H1 (cell line): ENCODE measurements around the gene EIPR1. TPM values are rescaled to one million over a fixed set of nuclear protein-coding genes. Genes with fewer than 3 reads are reported as not detected.

ENCODE experiments used
- CTCF ChIA-PET: fragments of 300-600 bp; sonication (Branson Sonifier 250); formaldehyde crosslinking; loops from one replicate; lab custom pipeline; 2021; ENCODE audit not compliant: partially characterized antibody; lab: Charles Lee
- POLR2A ChIA-PET: fragments of 300-600 bp; sonication (Branson Sonifier 250); formaldehyde crosslinking; loops from one replicate; lab custom pipeline; 2021; ENCODE audit warnings: inconsistent platforms; ENCODE audit not compliant: partially characterized antibody; lab: Charles Lee
- DNase-seq, 2 experiments: peaks; one replicate each; pipeline versions ENCODE4 v3.0.0 to v3.0.0-alpha.2; 2010 to 2022; ENCODE audit warnings: low spot score in 2 of 2, low read depth in 1 of 2, mixed read lengths in 1 of 2
- FAIRE-seq: peaks from 2 replicates; lab custom pipeline; 2011; peaks lifted over from hg19 to GRCh38; lab: Jason Lieb, UNC
- H2AFZ ChIP-seq: 2 replicates; pipeline ENCODE4 v1.8.1; 2012; ENCODE audit warnings: low read length, inconsistent platforms
- H2AK5ac ChIP-seq: 2 replicates; pipeline ENCODE4 v1.6.1; 2013; ENCODE audit warnings: low read depth, low read length
- H2BK120ac ChIP-seq: replicated peaks from 2 replicates; pipeline ENCODE3; 2013; ENCODE audit warnings: low read depth, low read length, inconsistent platforms
- H2BK12ac ChIP-seq: 2 replicates; pipeline ENCODE4 v1.6.1; 2013; ENCODE audit warnings: low read depth, low read length
- H2BK15ac ChIP-seq: 2 replicates; pipeline ENCODE4 v1.6.1; 2013; ENCODE audit warnings: low read length
- H2BK20ac ChIP-seq: 2 replicates; pipeline ENCODE4 v1.6.1; 2013; ENCODE audit warnings: low read length
- H2BK5ac ChIP-seq: 2 replicates; pipeline ENCODE4 v1.6.1; 2013; ENCODE audit warnings: low read depth, low read length
- H3K14ac ChIP-seq: 2 replicates; pipeline ENCODE4 v1.6.1; 2013; ENCODE audit warnings: inconsistent platforms; ENCODE audit not compliant: insufficient read length
- H3K18ac ChIP-seq: 2 replicates; pipeline ENCODE4 v1.6.1; 2013; ENCODE audit warnings: low read length; ENCODE audit errors: extremely low read depth
- H3K23ac ChIP-seq: 2 replicates; pipeline ENCODE4 v1.6.1; 2013; ENCODE audit warnings: inconsistent platforms; ENCODE audit not compliant: insufficient read length
- H3K23me2 ChIP-seq: 2 replicates; pipeline ENCODE4 v1.6.1; 2013; ENCODE audit warnings: low read depth, low read length
- H3K27ac ChIP-seq: 2 replicates; pipeline ENCODE4 v1.6.1; 2011; ENCODE audit warnings: low read depth, low read length, inconsistent platforms
- H3K27me3 ChIP-seq, 4 experiments: replicated peaks in 1 of 4; 1 replicate in 1 of 4; 2 replicates in 3 of 4; pipeline versions ENCODE4 v1.6.1 to v1.8.1; 2011 to 2013; ENCODE audit warnings: low read length in 3 of 4, mild to moderate bottlenecking in 3 of 4, inconsistent platforms in 2 of 4, mixed read lengths in 2 of 4, moderate library complexity in 1 of 4; ENCODE audit not compliant: control insufficient read depth in 3 of 4, insufficient read depth in 3 of 4; ENCODE audit errors: extremely low read depth in 1 of 4
- H3K36me3 ChIP-seq, 4 experiments: 2 replicates each; pipeline versions ENCODE4 v1.6.1 to v1.8.1; 2011 to 2013; ENCODE audit warnings: mild to moderate bottlenecking in 4 of 4, low read length in 3 of 4, moderate library complexity in 2 of 4, control low read depth in 1 of 4, inconsistent platforms in 1 of 4; ENCODE audit not compliant: insufficient read depth in 4 of 4, control insufficient read depth in 2 of 4
- H3K4ac ChIP-seq: replicated peaks from 2 replicates; pipeline ENCODE3; 2013; ENCODE audit warnings: low read length, low read depth, mixed read lengths, inconsistent platforms; ENCODE audit not compliant: insufficient read length
- H3K4me1 ChIP-seq, 4 experiments: replicated peaks in 1 of 4; 1 replicate in 1 of 4; 2 replicates in 3 of 4; pipeline versions ENCODE4 v1.6.1 to v1.8.1; 2011 to 2013; ENCODE audit warnings: low read length in 3 of 4, inconsistent platforms in 2 of 4, mixed read lengths in 1 of 4; ENCODE audit not compliant: insufficient read depth in 4 of 4, control insufficient read depth in 3 of 4
- H3K4me2 ChIP-seq, 2 experiments: 2 replicates each; pipeline versions ENCODE4 v1.6.1 to v1.8.1; 2011 to 2013; ENCODE audit warnings: low read depth in 2 of 2, low read length in 2 of 2, control low read depth in 1 of 2, inconsistent platforms in 1 of 2, mild to moderate bottlenecking in 1 of 2; ENCODE audit not compliant: insufficient read depth in 1 of 2
- H3K4me3 ChIP-seq, 4 experiments: fragments of 200-600, 300-600 bp in 1 of 4; sonication (generic), shearing (Covaris generic), sonication (Bioruptor Twin) in 1 of 4; 2 replicates each; pipeline versions ENCODE4 v1.5.1 to v1.8.1; 2011 to 2016; ENCODE audit warnings: low read length in 4 of 4, low read depth in 3 of 4, control low read depth in 2 of 4, inconsistent platforms in 2 of 4, mild to moderate bottlenecking in 2 of 4, mixed read lengths in 1 of 4, moderate library complexity in 1 of 4; ENCODE audit not compliant: insufficient read depth in 2 of 4; ENCODE audit errors: extremely low read depth in 1 of 4
- H3K56ac ChIP-seq: replicated peaks from 2 replicates; pipeline ENCODE3; 2013; ENCODE audit warnings: low read depth, mild to moderate bottlenecking, mixed read lengths, low read length, inconsistent platforms; ENCODE audit not compliant: insufficient read length
- H3K79me1 ChIP-seq: 2 replicates; pipeline ENCODE4 v1.6.1; 2013; ENCODE audit warnings: low read depth, low read length, control low read depth
- H3K79me2 ChIP-seq, 2 experiments: 2 replicates each; pipeline versions ENCODE4 v1.6.1 to v1.8.1; 2012 to 2013; ENCODE audit warnings: low read length in 2 of 2, mild to moderate bottlenecking in 2 of 2, inconsistent platforms in 1 of 2; ENCODE audit not compliant: insufficient read depth in 2 of 2, control insufficient read depth in 1 of 2
- H3K9ac ChIP-seq, 4 experiments: replicated peaks in 1 of 4; 1 replicate in 1 of 4; 2 replicates in 3 of 4; pipeline versions ENCODE4 v1.6.1 to v1.8.1; 2011 to 2013; ENCODE audit warnings: low read depth in 3 of 4, low read length in 3 of 4, control low read depth in 2 of 4, mild to moderate bottlenecking in 2 of 4, moderate library complexity in 2 of 4, inconsistent platforms in 1 of 4; ENCODE audit errors: extremely low read depth in 1 of 4
- H3K9me3 ChIP-seq, 2 experiments: 2 replicates each; pipeline versions ENCODE4 v1.6.1 to v1.8.1; 2012 to 2013; ENCODE audit warnings: mild to moderate bottlenecking in 2 of 2, moderate library complexity in 2 of 2, control low read depth in 1 of 2, inconsistent platforms in 1 of 2, low read depth in 1 of 2, low read length in 1 of 2, mixed read lengths in 1 of 2; ENCODE audit not compliant: insufficient read depth in 2 of 2
- H4K20me1 ChIP-seq, 2 experiments: replicated peaks in 1 of 2; 2 replicates each; pipeline versions ENCODE3 to v1.8.1; 2011 to 2013; ENCODE audit warnings: inconsistent platforms in 2 of 2, low read length in 2 of 2, mild to moderate bottlenecking in 1 of 2; ENCODE audit not compliant: insufficient read depth in 2 of 2, control insufficient read depth in 1 of 2
- H4K5ac ChIP-seq: 2 replicates; pipeline ENCODE4 v1.6.1; 2013; ENCODE audit warnings: low read length, low read depth, mixed read lengths, inconsistent platforms; ENCODE audit not compliant: insufficient read length
- H4K8ac ChIP-seq: 2 replicates; pipeline ENCODE4 v1.8.0; 2013; ENCODE audit warnings: mild to moderate bottlenecking, moderate library complexity, low read length, inconsistent platforms; ENCODE audit not compliant: insufficient read depth; ENCODE audit errors: extremely low read depth
- H4K91ac ChIP-seq: replicated peaks from 2 replicates; pipeline ENCODE3; 2013; ENCODE audit warnings: low read length, mixed read lengths, inconsistent platforms; ENCODE audit not compliant: insufficient read length
- TBP ChIP-seq: IDR thresholded peaks from 2 replicates; pipeline ENCODE4 v1.6.1; 2011; ENCODE audit warnings: low read depth, low read length, improper control_type of control experiment
- WGBS, 2 experiments: shearing (Covaris generic) in 1 of 2; methylation state at CpG; one replicate each; pipeline versions ENCODE4 v1.1.6 to v1.1.7; 2013 to 2015; ENCODE audit warnings: low lambda C conversion rate in 2 of 2, mixed read lengths in 2 of 2, inconsistent platforms in 1 of 2, low coverage in 1 of 2, missing lambda C conversion rate in 1 of 2; ENCODE audit not compliant: insufficient replicate concordance in 2 of 2, insufficient coverage in 1 of 2, insufficient read length in 1 of 2; ENCODE audit errors: extremely low coverage in 1 of 2, missing lambda C conversion rate in 1 of 2; 5-methylcytosine and 5-hydroxymethylcytosine counted together
- polyA plus RNA-seq, 7 experiments: library from polyadenylated mRNA; depleted of rRNA in 3 of 7; stranded (reverse) in 5 of 7; unstranded in 2 of 7; fragments of >200 nt in 5 of 7; fragments of 200-250 nt in 2 of 7; gene quantifications; 1 replicate in 5 of 7; 2 replicates in 1 of 7; 4 replicates in 1 of 7; pipeline versions ENCODE4 v1.2.1 to v1.2.3, GENCODE V29; 2011 to 2013; ENCODE audit warnings: missing spikeins in 2 of 7, mixed read lengths in 2 of 7
- total RNA-seq: library from RNA; stranded (reverse); fragmentation: NEBNext Ultra II Directional; extraction: Animal tissue kit (Norgen Biotek cat#: 25700); gene quantifications from 2 replicates; pipeline ENCODE4 v1.2.1, GENCODE V29; 2021

EIPR1 gene
- total and polyA plus RNA-seq, 2 of the 8 experiments (the other 6 are each of a cell fraction or from before 2014, with no cell fraction given): 26.3 to 56.4 TPM

DNA sequence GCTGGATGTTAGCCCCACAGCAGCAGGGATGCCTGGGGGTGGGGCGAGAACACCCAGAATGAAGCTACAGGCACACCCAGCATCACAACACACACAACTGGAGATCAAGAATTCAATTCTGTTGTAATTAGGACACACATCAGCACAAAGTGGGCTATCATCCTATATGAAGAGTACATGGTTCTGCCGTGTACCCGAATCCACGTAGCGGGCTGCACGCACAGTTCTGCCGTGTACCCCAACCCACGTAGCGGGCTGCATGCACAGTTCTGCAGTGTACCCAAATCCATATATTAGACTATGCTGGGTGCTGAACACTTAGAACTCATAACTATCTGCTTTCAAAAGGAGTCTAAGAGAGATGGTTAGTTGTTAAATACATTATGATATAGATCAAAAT is 86.5 kb downstream of the EIPR1 start:
- Histone ChIP-seq H2BK120ac (no peak overlapping the region), H2AFZ (no peak overlapping the region), H3K4me1 (peaks cover 0 to 6% (median 1%) of the 10 kb centered on the region in 4 experiments; a peak in 2 of 7 replicates), H3K14ac (no peak overlapping the region), H3K9me3 (0 out of 4 replicates have a peak, but pooled peaks cover 0 to 2% of the 10 kb centered on the region in 2 experiments), H4K20me1 (peaks cover 4% of the 10 kb centered on the region in 2 experiments), H3K23ac (no peak overlapping the region), H3K79me1 (peaks cover 9% of the 10 kb centered on the region; the same call in 1 of the 2 replicates), H4K91ac (no peak overlapping the region), H2BK20ac (no peak overlapping the region), H3K9ac (no peak overlapping the region), H2BK15ac (no peak overlapping the region), H2AK5ac (no peak overlapping the region), H3K4me3 (no peak overlapping the region), H4K5ac (no peak overlapping the region), H3K4ac (no peak overlapping the region), H2BK5ac (no peak overlapping the region), H3K23me2 (peaks cover 17% of the 10 kb centered on the region; the same call in 1 of the 2 replicates), H3K36me3 (no peaks in the 10 kb centered on the region; a peak in 1 of 8 replicates), H3K27me3 (no peaks in the 10 kb centered on the region), H3K56ac (no peak overlapping the region), H2BK12ac (no peak overlapping the region), H3K27ac (no peak overlapping the region), H4K8ac (no peak overlapping the region), H3K79me2 (peaks cover 0 to 10% of the 10 kb centered on the region in 2 experiments; a peak in 1 of 4 replicates), H3K4me2 (no peak overlapping the region), H3K18ac (no peak overlapping the region)
- ChIA-PET CTCF (no interaction called here), POLR2A (no interaction called here)
- 98% methylated on average over 9 of the region's 9 CpGs; no CpG with 5 or more reads in 1 of the 2 experiments for WGBS, 2 experiments
- no peak for TF ChIP-seq TBP
- no peak for DNase-seq
- FAIRE-seq: no peak
